SHP77 treated with DMSO at 0.1 percent for 48 hours (cell line): Measurements from ENCODE around the gene NEDD4L.

Experiments used
- DNase-seq: peaks from one replicate; lab custom pipeline; 2025; lab: John Stamatoyannopoulos, UW

NEDD4L gene

DNA sequence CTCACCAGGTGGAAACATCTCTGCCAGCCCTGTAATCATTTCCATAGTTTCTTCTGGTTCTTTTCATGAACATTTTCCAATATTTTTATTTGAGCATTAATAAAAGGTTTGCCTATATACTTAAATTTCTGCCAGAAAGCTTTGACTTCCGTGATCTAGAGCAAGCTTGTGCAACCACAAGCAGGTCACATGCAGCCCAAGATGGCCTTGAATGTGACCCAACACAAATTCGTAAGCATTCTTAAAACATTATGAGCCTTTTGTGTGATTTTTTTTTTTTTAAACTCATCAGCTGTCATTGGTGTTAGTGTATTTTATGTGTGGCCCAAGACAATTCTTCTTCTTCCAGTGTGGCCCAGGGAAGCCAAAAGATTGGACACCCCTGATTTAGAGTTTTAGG, 51.6 kb downstream of the NEDD4L start:
- DNase-seq = no peak

DNA sequence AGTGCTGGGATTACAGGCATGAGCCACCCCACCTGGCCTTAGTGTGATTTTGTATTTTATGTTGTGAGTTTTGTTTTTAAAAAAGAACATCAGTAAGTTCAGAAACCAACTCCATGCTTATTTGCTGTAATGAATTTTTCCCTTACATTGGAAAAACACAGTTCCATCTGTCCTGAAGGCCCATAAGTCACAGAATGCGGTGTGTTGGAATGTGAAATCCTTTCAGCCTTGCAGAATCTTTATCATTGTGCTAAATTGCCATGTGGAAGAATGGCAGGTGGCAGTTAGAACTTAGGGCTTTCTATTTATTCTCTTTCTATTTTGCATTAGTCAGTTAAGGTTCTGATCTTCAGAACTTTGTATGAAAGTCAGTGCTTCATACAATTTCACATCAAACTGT, 52.6 kb downstream of the NEDD4L start:
- no peak for DNase-seq

DNA sequence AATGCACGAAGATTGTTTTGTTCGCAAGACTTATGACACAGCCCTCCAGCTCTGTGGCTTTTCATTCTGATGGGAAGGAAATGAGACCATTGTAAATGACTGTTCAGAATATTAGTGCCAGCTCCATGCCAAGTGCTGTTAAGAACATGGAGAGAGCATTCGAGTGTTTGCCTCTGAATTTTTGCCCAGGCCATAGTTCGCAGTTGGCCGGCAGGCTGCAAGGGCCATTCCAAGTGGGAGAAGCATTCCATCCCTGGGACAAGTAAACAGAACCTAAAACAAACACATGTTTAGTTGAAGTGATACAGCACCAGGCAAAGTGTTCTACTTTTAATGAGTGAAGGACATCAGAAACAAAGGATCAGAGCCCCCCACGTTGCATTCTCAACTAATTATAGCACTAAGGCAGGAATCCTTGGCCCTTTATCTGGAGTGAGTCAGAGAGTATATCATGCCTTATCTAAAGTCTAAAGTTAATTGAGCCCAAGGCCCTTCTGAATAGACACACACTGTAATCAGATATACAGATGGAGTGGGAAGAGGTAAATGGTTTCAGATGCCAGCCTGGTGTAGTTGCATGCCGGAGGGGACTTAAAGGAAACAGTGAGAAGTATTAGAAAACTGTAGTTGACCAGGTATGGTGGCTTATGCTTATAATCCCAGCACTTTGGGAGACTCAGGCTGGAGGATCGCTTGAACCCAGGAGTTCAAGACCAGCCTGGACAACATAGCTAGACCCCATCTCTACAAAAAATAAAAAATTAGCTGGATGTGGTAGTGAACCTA, 53.3 kb downstream of the NEDD4L start:
- no peak for DNase-seq

DNA sequence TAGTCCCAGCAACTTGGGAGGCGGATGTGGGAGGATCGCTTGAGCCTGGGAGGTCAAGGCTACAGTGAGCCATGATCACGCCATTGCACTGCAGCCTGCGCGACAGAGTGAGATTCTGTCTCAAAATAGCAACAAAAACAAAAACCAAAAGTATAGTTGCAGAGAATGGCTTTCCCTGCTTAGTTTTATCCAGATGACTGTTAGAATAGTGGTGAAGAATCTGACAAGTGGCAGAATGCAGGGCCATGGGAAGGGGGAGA, 53.8 kb downstream of the NEDD4L start:
- no peak for DNase-seq

DNA sequence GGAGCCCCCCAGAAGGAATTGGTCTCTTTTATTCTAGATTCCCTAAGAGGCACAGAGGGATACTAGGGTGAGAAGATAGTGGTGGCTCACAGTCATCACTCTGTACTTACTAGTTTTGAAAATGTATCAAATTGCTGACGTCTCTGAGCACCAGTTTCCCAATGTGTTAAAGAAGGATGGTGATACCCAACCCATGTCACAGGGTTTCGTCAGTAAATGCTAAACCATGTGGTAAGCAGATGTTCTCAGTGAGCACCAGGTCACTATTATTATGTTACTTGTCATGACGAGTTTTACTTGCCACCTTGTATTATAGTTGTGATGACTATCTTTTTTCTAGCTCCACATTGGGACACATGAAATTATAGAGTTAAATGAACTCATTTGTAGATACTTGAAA, 54.7 kb downstream of the NEDD4L start:
- no peak for DNase-seq

DNA sequence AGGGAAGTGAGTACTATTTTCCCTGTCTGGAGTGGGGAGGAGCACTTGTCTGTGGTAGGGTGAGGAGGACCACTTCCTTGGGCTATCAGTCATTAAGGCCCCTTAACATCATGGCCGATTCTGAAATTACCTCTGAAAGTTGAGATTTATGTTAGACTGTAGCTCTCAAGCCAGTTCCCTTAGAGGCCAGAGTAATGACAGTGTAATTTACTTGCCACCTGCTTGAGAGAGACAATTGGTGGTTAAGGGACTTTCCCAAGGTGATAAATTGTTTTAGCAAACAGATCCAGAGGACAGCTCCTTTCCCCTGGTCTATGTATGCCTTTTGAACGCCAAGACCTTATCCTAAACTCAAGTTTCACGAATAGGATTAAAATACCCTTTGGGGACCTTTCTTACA, 56.1 kb downstream of the NEDD4L start:
- no peak for DNase-seq

DNA sequence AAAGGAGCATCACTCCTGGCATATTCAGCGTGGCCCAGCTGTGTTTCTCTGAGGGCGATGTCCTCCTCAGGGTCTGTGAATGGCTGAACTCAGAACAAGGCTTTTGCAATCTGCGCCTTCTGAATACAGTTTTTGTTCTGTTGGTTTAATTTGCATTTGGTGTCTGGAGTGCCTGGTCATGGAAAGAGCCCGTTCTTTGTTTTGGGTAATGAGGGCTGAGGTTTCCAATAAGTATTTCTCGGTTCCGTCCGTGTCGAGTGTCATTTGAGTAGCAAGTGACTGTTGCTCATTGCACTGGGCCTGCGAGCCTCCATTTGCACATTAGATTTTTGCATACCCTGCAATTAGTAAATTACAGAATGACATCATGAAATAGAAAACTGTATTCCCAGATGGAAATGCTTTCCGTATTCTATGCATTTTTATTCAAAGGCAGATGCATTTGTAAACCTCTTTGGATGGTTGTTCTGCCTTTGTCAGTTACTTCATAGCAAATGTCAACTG, 57.3 kb downstream of the NEDD4L start:
- DNase-seq = no peak

DNA sequence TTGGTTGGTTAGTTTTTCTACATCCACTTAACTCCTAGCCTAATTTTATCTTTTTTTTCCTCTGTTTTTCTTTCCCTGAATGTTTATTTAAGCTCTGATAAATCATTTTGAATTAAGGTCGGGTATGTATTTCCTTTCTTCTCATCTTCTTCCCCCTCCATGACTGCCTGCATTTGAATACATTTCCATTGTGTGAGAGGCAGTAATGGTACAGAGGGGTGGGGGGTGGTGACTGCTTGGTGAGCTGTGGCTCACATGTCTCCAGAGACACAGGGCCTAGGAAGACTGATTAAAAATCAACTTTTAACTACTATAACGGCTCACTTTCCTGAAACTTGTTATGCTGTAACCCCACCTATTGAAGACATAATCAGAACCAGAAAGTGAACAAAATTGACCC, 58.0 kb downstream of the NEDD4L start:
- no peak for DNase-seq

DNA sequence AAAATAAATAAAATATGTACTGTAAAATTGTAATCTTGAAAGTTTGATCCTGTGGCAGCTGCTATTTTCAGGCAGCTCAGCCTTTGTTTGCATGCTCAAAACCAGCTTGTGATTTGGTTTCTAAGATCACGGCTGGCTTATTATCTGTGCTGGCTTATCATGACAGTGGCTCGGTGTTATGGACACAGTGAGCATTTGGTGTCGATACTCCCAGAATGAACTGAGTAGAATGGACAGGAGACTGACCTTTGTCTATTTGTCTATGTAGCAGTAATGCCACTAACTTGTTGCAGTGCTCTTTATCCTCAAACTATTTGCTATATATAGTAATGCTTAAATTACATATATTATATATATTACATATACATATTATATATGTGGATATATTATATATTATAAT, 58.8 kb downstream of the NEDD4L start:
- DNase-seq = no peak

DNA sequence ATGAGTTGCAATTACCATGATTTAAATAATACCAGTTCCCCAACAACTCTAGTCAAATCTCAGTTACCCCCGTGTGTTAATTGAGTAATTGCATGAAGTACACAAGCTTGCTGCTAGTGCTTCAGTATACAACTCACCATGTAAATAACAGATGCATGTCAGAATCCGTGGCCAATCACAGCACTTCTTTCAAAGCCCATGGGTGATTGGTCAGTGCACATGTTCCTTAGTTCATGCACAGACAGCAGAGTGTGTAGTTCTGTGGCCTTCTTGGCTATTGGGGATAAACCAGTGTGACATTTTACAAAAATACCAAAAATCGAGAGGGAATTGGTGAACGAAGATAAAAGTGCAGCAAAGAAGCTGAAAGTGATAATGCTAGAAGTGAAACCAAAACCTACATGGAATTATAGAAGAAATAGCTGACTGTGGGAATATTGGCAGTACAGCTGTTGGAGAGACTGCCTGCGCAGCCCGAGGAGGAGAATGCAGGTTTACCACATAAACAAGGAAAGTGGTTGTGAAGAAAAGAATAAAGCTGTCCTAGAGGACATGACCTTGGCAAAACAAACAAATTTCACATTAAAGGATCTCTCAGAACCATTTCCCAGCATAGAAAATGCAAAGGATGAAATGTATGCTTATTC, 59.4 kb downstream of the NEDD4L start:
- no peak for DNase-seq

DNA sequence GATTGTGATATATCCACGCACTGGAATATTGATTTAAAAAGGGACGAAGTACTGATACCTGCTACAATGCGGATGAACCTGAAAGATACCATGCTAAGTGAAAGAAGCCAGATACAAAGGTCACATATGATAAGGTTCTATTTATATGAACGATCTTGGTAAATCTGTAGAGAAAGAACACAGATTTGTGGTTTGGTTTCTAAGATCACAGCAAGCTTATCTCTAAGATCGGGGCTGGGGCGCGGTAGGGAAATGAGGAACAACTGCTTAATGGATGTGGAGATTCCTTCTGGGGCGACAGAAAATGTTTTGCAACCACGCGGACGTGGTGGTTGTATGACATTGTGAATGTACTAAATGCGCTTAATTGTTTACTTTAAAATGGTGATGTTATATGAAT, 60.1 kb downstream of the NEDD4L start:
- DNase-seq = no peak

DNA sequence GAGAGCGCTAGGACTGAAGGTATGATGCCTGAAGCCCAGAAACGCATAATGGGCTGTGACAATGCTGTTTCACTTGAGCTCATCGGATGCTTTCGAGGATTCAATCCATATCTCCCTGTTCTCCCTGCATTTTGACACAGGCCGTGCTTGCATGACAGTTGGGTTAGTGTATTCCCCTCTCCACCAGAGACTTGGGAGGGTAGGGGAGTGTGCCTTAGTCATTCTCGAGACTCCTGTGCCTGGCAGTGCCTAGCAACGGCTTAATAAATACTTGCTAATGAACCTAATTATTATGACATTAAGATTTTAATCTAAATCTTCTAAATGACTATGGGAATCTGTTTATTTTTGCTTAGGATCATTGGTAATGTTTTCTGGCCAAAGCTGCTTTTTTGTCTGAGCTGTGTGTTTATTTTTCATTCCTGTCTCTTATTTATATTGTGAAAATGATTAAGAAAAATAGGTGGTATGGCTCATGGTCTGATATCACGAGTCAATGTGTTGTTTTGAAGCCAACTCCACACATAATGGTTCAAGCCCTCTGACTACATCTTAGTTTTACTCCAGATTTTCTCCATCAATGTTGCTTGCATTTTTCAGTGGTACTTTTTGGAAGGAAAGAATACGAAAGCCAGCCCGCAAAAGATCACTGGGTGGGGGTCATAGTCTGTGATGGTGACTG, 61.3 kb downstream of the NEDD4L start:
- no peak for DNase-seq

DNA sequence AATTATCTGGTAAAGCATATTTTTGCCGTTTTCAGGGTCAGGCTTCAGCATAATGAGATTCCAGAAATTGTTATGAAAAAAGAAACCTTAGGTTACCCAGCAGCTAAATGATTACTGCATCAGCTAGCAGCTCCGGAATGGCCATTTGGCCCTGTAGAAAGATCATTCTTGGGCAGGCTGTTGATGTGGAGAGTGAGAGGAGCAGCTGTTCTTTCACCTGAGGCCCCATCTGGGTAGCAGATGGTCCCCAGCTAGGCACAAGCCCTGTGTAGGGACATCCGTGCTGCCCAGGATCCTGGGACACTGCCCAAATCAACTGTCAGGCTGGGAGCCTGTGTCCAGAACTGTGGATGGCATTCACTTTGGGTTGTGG, 61.8 kb downstream of the NEDD4L start:
- no peak for DNase-seq

DNA sequence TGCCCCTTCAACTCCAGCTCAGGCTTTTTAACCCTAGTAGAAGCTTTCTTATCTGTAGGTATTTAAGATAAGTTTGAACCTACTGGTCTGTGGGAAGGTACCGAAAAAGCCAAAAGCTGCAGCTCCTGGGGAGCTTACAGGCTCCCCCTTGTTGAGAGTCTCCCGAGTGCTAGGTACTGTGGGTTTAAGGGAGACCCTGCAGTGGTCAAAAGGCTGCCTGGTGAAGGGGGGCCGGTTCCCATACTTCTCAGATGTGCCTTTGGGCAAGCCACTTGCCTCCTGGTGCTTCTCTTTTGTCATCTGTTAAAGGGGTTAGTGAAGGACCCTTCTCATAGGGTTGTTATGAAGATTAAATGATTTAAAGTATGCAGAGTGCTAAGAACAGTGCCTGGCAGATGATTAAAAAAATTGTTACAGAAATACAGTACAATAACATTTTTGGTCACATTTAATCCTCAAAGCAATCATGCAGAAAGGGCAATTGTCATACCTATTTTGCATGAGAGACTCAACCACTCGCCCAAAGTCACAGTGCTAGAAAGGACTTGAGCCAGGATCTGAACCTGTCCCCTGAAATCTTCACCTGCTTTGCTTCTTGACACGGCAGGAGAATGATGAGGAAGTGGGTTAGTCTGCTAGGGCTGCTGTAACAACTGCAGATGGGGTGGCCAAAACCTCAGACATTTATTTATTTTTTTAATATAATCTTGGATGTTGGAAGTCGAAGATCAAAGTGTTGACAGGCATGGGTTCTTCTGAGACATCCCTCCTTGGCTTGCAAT, 62.5 kb downstream of the NEDD4L start:
- DNase-seq = no peak

DNA sequence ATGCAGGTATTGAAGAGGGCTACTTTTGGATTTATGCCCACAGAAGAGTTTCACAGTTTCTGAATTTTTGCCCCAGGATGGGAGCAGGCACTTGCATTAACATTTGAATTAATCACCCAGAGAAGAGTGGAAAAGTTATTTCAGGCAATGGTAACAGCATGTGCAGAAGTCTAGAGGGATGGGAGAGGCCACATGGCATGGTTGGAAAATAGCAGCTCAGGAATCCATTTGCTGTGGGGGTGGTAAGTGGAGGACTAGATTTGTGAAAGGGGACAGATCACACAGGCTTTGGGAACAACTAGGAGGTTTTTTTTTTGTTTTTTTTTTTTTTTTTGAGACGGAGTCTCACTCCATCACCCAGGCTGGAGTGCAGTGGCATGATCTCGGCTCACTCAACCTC, 65.2 kb downstream of the NEDD4L start:
- no peak for DNase-seq

DNA sequence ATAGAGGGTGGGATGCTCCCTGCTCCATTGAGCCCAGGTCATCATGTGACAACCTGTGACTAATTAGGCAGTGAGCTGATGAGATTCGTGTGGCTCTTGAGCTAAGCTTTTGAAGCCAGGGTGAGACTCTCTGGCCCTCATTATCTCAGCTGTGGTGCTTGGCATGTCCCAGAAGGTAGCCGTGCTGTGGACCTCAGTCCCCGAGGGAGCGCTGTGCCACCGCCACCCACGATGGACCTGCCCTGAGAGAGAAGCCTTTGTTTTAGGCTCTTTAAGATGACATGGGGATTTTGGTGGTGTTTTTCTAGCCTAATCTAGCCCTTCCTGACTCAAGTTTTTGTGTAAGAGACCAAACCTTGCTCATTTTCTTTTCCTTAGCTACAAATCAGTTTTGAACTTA, 66.4 kb downstream of the NEDD4L start:
- DNase-seq = no peak

DNA sequence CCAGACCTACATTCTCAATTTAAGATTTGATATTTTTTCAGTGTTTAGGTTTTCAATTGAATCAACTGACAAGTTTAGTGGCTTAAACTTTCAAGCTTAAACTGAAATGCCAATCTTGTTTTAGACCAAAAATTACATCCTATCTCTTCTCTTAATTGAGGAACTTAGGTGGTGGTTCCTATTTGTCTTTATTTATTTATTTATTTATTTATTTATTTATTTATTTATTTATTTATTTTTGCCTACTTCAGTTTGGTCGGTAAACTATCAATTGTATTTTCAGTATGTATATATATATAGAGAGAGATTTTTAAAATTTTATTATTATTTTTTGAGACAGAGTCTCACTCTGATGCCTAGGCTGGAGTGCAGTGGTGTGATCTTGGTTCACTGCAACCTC, 68.1 kb downstream of the NEDD4L start:
- DNase-seq = no peak

DNA sequence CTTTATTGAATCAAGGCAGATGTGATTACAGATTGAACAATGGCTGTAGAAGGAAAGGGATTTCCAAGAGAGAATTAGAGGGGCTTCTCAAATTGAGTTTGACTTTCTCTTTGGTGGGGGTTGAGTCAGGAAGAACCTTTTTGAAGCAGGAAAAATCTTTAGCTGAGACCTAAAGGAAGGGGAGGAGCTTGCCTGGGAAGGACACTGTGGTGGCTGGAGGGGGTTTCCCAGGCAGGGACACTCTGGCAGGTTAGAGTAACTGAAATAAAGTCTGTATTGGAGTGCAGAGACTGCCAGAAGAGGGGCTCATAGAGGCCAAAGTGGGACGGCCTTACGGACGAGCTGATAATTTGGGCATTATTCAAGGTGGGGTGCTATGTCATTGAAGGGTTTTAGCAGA, 69.3 kb downstream of the NEDD4L start:
- DNase-seq = no peak

DNA sequence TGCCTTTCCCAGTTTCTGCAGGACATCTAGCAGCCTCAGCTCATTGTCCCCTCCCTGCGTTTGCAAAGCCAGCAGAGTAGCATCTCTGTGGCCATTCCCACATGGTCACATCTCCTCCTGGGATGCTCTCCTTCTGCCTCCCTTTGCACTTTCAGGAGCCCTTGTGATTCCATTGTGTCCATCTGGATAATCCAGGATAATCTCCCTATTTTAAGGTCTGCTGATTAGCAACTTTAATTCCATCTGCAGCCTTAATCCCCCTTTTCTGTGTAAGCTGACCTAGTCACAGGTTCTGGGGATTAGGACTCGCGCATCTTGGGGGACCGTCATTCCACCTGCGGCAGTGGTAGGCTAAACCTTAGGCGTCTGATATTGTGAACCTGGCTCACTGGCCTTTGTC, 70.7 kb downstream of the NEDD4L start:
- DNase-seq = no peak

DNA sequence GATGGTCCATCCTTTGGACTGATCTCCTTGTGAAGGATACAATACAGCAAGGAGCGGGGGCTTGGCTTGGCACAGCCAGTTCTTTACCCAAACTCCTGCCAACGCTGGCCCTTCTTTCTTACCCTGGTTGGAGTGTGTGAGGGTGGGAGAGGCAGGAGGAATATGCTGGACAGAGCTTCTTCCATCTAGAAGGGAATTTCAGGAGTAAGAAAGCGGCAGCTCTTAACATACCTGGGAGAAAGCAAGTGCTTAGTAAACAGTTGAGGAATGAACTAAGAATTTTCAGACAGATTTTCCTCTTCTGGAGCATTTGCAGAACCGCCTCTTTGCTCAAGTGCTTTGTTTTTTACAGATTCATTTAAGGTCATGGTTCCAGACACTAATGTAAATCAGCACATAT, 72.8 kb downstream of the NEDD4L start:
- no peak for DNase-seq

DNA sequence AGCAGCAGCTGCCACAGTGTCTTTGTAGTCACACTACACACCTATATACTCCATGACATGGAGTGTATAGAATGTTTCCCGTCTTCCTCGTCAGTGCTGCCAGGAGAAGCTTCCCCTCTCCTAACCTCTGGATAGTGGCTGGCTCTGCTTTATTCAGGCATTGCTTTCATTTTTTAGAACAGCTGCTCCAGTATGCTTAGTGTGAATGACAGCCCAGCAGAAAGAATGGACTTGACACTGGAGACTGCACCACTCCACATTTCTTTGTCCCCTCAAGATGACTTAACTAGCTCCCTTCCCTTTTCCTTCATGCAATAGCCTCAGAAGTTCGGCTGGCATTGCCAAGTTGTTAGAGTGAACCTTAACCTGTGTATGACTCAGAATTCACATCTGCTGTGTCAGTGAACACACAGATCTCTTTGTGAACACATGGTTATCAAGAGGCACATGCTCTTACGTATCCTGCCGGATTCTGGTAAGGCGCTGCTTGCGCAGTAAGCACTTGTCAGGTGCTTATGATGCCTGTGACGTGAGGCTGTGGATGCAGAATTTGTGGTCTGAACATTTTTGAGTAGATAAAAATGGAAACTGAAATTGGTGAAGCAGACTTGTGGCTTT, 73.9 kb downstream of the NEDD4L start:
- DNase-seq = peak; percentile 52

DNA sequence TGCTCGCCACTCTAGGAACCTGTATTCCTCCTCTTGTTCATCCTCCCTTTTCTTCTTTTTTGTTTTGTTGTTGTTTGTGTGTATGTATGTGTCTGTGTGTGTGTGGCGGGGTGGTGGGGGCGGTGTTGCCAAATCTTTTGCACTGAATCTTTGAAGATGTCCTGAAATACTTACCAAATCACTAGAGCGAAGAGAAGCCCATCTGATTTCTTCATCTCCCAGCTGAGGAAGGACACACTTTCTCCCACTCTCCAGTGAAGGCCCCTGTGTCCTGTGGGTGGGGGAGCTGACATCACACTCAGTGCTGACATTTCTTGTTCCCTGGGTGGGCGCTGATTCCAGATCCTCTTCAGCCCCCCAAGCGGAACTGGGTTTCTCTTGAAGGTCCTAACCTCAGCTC, 74.5 kb downstream of the NEDD4L start:
- DNase-seq = no peak
